Erythroblast (primary cell): ENCODE data around the gene COPG2.

ENCODE experiments used
- DNase-seq, 2 experiments: peaks; one replicate each; lab custom pipeline; 2025; lab: John Stamatoyannopoulos, UW
- GATA1 ChIP-seq: IDR thresholded peaks from 2 replicates; pipeline ENCODE4 v1.6.1; 2011; ENCODE audit warnings: low read depth, mild to moderate bottlenecking, control low read depth, low read length, moderate library complexity
- POLR2A ChIP-seq: IDR thresholded peaks from 2 replicates; pipeline ENCODE4 v1.6.1; 2011; ENCODE audit warnings: mild to moderate bottlenecking, low read length

Gene COPG2

DNA sequence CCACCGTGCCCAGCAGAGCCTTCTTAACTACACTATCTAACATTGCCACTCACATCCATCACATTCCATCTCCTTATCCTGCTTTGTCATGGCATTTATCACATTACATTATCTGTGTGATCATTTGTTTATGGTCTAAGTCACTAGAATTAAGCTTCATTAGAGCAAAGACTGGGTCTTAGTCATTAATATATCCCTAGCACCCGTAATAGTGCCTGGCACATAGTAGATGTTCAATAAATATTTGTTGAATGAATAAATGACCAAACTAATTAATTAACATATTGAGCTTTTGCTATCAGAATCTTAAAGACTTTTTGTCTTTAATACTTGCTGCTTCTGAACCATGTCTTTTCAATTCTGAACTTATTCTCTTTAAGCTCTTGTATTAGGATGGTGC is 5.9 kb upstream of the COPG2 start:
- no peak for DNase-seq
- TF ChIP-seq GATA1 (no peak), POLR2A (no peak)

- no peak for DNase-seq
Observed at GRCh38 chr7:130673066-130673465, 4.5 kb upstream of the COPG2 start.

GRCh38 chr7:130672146-130672545 is 3.6 kb upstream of the COPG2 start:
- TF ChIP-seq GATA1 (no peak), POLR2A (no peak)
- DNase-seq: no peak

More at GRCh38 chr7:130673066-130673465, 4.5 kb upstream of the COPG2 start:
- TF ChIP-seq POLR2A: no peak
- TF ChIP-seq GATA1: no peak

DNA sequence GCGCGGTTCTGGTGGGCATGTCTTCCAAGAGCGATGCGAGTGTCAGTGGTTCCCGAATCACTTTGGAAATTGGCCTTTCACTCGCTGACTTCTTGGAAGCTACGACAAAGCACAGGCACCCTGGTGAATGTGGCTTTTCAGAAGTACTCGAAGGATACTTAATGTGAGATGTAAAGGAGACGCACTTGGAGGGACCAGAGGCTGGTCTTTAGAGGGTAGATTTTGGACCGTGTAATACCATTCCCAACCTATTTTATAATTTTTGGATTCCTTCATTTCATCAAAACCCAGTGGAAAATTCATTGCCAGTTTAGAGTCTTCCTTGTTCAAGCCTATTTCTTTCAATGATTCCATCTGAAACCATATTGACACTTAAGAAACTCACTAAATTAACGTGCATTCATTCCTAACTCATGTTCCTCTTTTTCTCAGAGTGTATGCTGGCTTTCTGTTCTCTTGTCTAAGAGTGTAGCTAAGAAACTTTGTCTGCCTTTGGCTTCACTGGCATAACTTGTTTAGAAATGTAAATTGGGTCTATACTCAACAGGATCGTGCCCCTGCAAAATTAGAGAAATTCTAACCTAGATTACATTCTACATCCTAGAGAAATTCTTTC is 645 bp upstream of the COPG2 start:
- no peak for DNase-seq

DNA sequence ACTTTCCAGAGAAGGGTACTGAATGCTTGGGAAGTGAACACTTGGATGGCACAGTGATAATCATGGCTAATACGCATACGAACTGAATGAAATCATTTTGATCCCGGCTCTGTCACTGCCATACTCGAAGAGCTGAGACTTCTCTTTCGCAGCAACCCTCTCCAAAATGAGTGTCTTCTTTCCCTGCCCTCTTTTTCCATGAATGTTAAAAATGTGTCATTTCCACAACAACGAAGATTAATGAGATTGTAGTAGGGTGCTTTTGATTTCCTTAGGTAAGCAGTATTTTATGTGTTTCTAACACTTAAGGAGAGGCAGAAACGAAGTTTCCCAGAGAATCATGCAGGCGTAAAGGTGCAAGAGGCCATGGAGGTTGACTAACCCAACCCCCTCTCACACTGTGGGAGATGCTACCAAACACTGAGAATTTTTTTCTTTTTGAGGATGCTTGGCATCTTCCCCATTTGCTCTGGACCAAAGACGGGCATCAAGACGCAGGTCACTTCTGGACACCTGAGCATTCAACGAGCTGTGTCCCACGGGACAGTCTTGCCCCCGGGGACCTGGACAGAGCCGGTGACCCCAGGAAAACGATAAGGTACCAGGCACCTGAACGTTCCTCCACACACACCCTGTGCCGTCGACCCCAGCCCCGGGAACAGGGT is 823 bp downstream of the COPG2 start:
- DNase-seq: peak in 1 of 2 experiments; percentile 32
- no peak for TF ChIP-seq GATA1
- TF ChIP-seq POLR2A: no peak

More for the DNA sequence above, 645 bp upstream of the COPG2 start:
- TF ChIP-seq POLR2A: no peak
- TF ChIP-seq GATA1: no peak

DNA sequence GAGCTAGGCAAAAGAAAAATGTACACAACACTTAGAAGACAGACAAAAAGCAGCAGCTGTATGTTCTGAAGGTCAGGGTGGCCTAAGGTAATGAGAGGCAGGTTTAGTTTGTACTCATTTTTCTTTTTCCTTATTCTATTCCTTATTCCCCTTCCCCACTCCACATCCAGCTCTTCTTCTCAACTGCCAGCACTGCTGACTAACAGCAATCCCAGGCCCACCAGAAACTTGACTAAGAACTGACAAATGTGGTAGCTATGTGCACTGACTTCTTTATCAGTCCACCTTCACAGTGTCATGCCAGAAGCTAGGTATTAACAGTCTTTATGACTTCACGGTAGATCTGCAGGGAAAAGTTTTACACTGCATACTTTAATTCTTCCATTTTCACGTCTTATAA is 6.1 kb downstream of the COPG2 start:
- DNase-seq: no peak
- TF ChIP-seq POLR2A: no peak
- TF ChIP-seq GATA1: no peak

GRCh38 chr7:130655286-130655685 is 13.3 kb downstream of the COPG2 start:
- DNase-seq: no peak

DNA sequence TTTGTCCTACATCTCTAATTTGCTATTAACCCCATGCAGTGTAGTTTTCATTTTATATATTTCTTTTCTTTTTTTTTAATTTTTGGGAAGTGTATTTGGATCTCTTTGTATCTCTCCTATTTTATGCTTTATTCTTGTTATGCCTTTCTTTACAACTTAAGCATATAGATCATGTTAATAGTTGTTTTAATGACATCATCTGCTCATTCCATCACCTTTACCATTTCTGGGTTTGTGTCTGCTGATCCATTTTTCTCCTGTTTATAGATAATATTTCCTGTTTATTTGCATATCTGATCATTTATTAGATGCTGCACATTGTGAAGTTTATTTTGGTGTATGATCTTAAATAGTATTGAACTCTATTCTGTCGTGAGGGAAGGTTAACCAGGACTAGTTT is 13.7 kb downstream of the COPG2 start:
- TF ChIP-seq GATA1: no peak
- no peak for TF ChIP-seq POLR2A
- no peak for DNase-seq

More at GRCh38 chr7:130655286-130655685, 13.3 kb downstream of the COPG2 start:
- TF ChIP-seq POLR2A: no peak
- no peak for TF ChIP-seq GATA1

DNA sequence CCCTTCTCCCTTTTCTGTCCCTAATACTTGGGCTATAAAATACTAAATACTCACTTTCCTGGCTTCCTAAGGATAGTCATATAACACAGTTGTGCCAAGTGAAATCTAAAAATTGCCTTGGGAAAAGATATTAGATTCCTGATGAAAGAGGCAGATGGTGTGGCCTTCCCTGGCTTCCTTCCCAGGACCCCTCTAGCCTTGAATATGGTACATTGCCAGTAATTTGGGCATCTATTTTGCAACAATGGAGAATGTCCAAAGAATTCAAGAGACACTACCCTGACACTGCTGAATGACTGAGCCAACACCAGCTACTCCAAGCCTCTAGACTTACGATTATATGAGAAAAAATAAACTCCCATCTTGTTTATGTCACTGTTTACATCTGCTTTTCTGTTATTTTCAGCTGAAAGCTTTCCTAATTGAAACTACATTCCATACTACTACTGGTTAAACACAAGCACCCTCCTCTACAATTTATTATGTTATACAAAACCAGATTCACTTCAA is 17.9 kb downstream of the COPG2 start:
- TF ChIP-seq GATA1: no peak
- TF ChIP-seq POLR2A: no peak
- DNase-seq: no peak

- no peak for DNase-seq
- TF ChIP-seq GATA1: no peak
- no peak for TF ChIP-seq POLR2A
Observed at GRCh38 chr7:130649004-130649790, 19.4 kb downstream of the COPG2 start.

DNA sequence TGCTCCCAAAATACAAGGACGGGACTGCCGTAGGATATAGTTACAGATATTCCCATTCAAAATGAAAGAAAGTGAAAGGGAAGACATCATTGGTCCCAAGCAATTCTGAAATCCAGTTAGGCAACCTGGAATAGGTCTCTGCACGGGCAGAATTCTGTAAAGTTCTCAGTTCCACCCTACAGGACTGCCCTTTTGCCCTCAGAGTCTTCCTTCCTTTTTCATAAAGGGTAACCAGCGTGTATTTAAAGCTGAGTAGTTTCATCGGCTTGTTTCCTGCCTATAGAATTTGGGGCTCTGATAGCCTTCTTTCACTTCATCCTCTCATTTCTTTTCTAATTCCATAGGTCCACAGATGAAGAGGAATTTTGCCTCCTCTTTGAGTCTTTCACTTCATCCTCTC is 20.0 kb downstream of the COPG2 start:
- DNase-seq: no peak
- no peak for TF ChIP-seq GATA1
- TF ChIP-seq POLR2A: no peak

DNA sequence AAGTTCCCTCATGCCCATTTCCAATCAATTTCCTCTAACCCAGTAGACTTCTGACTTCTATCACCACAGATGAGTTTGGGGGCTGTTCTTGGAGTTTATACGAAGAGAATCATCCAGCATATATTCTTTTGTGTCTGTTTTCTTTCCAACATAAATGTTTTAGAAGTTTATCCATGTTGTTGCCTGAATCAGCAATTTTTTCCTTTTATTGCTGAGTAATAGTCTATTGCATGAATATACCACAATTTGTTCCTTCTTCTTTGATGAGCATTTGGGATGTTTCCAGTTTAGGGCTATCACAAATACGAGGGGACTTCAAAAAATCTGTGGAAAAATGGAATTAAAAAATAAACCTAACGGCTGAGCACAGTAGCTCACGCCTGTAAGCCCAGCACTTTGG is 26.2 kb downstream of the COPG2 start:
- DNase-seq: no peak
- no peak for TF ChIP-seq GATA1
- TF ChIP-seq POLR2A: no peak

DNA sequence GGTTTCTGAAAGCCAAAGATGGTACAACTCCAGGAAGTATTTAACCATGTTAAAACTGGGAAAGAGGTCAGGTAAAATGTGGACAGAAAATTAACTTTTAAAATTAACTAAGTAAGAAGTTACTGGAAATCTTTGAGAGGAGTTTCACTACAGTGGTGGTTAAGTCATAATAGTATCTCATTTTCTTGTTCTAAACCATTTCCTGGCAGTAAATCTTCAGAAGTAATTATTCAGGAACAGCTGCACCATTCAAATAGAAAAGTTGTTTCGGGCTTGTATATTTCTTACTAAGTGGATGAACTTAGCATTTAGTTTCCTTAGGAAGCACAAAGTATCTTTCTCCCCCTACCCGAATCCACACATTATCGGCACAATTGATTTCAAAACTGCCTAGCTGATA is 27.1 kb downstream of the COPG2 start:
- no peak for DNase-seq
- TF ChIP-seq POLR2A (no peak), GATA1 (no peak)

DNA sequence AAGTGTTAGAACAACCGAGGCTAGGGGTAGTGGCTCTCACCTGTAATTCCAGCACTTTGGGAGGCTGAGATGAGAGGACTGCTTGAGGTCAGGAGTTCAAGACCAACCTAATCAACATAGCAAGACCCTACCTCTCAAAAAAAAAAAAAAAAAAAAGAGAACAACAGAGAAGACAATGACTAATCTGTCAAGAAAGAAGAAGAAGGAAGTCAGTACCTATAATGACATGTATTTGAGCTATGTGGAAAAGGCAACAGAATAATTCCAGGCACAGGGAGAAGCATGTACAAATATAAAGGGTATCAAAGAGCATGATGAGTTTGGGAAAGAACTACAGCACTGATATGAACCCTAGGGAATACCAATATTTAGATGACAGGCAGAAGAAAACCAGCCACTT is 27.5 kb downstream of the COPG2 start:
- no peak for TF ChIP-seq POLR2A

More for the DNA sequence above, 27.5 kb downstream of the COPG2 start:
- no peak for DNase-seq
